ENCODE data around the gene RTF1.

RTF1 gene

DNA sequence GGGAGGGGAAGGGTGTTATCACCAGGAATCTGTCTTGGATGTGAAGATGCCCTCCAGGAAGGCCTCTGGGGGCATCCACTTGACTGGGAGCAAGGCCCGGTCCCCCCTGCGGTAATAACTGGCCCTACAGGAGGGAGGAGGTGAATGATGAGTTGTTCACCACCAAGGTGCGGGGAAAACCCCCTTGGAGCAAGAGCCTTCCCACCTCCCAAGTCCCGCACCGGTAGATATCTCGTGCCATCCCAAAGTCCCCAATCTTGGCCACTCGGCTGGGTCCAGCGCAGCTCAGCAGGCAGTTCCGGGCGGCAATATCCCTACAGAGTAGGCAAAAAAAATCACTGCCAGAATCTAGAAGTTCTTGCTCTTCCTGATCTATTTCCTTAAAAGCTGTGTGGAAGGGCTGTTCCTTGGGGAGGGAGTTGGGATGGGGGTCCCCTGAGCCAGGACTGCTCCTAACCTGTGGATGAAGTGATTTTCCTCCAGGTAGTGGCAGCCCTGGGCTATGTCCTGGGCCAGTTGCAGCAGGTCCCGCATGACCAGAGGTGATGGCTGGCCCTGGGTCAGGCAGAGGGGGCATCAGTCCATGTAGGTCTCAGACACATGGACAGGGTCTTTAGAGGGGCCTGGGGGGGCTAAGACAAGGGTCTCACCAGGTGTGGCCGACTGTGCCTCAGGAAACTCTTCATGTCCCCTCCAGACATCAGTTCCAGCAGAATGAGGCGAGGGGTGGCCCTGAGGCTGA lies 88.0 kb downstream of the RTF1 start:
- H3K4me1 ChIP-seq (ENCODE audit: insufficient read depth, low read length, severe bottlenecking) = peaks cover 25% of the 10 kb centered on the region
- peaks cover 7% of the 10 kb centered on the region; the same call in 1 of the 2 replicates for H3K27me3 ChIP-seq (ENCODE audit: insufficient read depth, low read length)
- no peak overlapping the region for H3K9ac ChIP-seq (ENCODE audit: low read length)
- no peaks in the 10 kb centered on the region for H3K79me2 ChIP-seq (ENCODE audit: insufficient read depth, low read length)
- no peak overlapping the region for H2AFZ ChIP-seq (ENCODE audit: low read length)
- TF ChIP-seq, protein P1, sequence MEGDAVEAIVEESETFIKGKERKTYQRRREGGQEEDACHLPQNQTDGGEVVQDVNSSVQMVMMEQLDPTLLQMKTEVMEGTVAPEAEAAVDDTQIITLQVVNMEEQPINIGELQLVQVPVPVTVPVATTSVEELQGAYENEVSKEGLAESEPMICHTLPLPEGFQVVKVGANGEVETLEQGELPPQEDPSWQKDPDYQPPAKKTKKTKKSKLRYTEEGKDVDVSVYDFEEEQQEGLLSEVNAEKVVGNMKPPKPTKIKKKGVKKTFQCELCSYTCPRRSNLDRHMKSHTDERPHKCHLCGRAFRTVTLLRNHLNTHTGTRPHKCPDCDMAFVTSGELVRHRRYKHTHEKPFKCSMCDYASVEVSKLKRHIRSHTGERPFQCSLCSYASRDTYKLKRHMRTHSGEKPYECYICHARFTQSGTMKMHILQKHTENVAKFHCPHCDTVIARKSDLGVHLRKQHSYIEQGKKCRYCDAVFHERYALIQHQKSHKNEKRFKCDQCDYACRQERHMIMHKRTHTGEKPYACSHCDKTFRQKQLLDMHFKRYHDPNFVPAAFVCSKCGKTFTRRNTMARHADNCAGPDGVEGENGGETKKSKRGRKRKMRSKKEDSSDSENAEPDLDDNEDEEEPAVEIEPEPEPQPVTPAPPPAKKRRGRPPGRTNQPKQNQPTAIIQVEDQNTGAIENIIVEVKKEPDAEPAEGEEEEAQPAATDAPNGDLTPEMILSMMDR (IDR thresholded peaks at IDR 0.05; ENCODE audit: low read length) = no peak
- TF ChIP-seq EZH2 (IDR thresholded peaks at IDR 0.05; ENCODE audit: borderline replicate concordance, low read length) = no peak
- H3K36me3 ChIP-seq (ENCODE audit: insufficient read depth, low read length) = no peaks in the 10 kb centered on the region
- H4K20me1 ChIP-seq (ENCODE audit: insufficient read depth, low read length) = no peaks in the 10 kb centered on the region
- H3K27ac ChIP-seq (ENCODE audit: low read depth, low read length, poor library complexity, severe bottlenecking) = no peak overlapping the region
- no peaks in the 10 kb centered on the region for H3K9me3 ChIP-seq (ENCODE audit: low read length)
- H3F3A ChIP-seq (ENCODE audit: insufficient read depth, low read length) = no peaks in the 10 kb centered on the region
- no peak overlapping the region for H3K4me2 ChIP-seq (ENCODE audit: low read length)
- H3K4me3 ChIP-seq (ENCODE audit: low read depth, low read length, poor library complexity, severe bottlenecking) = no peak overlapping the region
- no peaks in the 10 kb centered on the region for H3K9me2 ChIP-seq (ENCODE audit: low read depth, low read length)

DNA sequence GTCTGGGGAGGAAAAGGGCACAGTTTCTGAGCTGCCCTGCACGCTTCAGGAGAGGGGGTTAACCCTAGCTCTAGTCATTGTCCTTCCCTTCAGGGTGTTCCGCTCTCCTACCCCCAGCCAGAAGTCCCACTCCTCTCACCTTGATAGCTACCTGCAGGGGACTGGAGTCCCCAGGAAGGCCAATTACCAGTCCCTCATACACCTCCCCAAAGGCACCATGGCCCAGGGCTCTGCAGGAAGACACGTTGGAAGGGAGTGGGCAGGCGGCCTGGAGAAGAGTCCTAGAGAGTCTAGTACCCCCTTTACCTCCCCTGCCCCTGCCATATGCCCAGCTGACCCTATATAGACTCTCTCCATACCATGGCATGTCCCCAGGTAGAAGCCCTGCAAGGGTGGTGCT lies 88.9 kb downstream of the RTF1 start:
- no peak overlapping the region for H3K9ac ChIP-seq (ENCODE audit: low read length)
- no peak overlapping the region for H3K4me2 ChIP-seq (ENCODE audit: low read length)
- H3K9me2 ChIP-seq (ENCODE audit: low read depth, low read length) = no peaks in the 10 kb centered on the region
- H3K36me3 ChIP-seq (ENCODE audit: insufficient read depth, low read length) = no peaks in the 10 kb centered on the region
- TF ChIP-seq, protein P1 (IDR thresholded peaks at IDR 0.05; ENCODE audit: low read length) = no peak
- TF ChIP-seq EZH2 (IDR thresholded peaks at IDR 0.05; ENCODE audit: borderline replicate concordance, low read length) = no peak
- H2AFZ ChIP-seq (ENCODE audit: low read length) = no peak overlapping the region
- no peak overlapping the region for H3K27ac ChIP-seq (ENCODE audit: low read depth, low read length, poor library complexity, severe bottlenecking)
- no peaks in the 10 kb centered on the region for H4K20me1 ChIP-seq (ENCODE audit: insufficient read depth, low read length)
- H3K27me3 ChIP-seq (ENCODE audit: insufficient read depth, low read length) = peaks cover 7% of the 10 kb centered on the region; the same call in 1 of the 2 replicates
- no peak overlapping the region for H3K4me3 ChIP-seq (ENCODE audit: low read depth, low read length, poor library complexity, severe bottlenecking)
- peaks cover 24% of the 10 kb centered on the region for H3K4me1 ChIP-seq (ENCODE audit: insufficient read depth, low read length, severe bottlenecking)
- no peaks in the 10 kb centered on the region for H3F3A ChIP-seq (ENCODE audit: insufficient read depth, low read length)
- no peaks in the 10 kb centered on the region for H3K9me3 ChIP-seq (ENCODE audit: low read length)
- H3K79me2 ChIP-seq (ENCODE audit: insufficient read depth, low read length) = no peaks in the 10 kb centered on the region

DNA sequence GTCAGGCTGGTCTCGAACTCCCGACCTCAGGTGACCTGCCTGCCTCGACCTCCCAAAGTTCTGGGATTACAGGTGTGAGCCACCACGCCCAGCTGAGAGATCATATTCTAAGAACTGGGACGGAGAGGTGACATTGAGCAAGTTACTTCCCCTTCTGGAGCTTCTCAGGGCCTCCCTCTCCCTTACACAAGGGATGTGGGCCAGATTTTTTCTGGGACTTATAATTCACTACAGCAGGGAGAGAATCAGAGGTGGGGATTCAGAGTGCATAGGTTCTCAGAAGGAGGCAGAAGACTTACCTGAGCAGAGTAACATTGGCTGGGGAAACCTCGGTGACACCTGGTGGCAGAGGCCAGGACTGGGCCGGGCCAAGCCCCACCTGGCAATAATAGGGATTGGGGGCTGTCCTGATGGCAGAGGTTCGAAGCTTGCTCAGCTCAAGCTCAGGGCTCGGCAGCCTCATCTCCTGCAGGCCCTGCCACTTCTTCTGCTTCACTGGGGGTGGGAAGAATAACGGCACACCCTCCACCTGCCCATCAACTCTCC lies 90.0 kb downstream of the RTF1 start:
- Histone ChIP-seq H3K9me3 (ENCODE audit: low read length) (no peaks in the 10 kb centered on the region), H3F3A (ENCODE audit: insufficient read depth, low read length) (no peaks in the 10 kb centered on the region), H2AFZ (ENCODE audit: low read length) (no peak overlapping the region), H3K79me2 (ENCODE audit: insufficient read depth, low read length) (no peaks in the 10 kb centered on the region), H3K4me2 (ENCODE audit: low read length) (no peak overlapping the region), H3K27ac (ENCODE audit: low read depth, low read length, poor library complexity, severe bottlenecking) (no peak overlapping the region), H3K9me2 (ENCODE audit: low read depth, low read length) (no peaks in the 10 kb centered on the region), H3K4me1 (ENCODE audit: insufficient read depth, low read length, severe bottlenecking) (peaks cover 15% of the 10 kb centered on the region), H3K9ac (ENCODE audit: low read length) (no peak overlapping the region), H3K27me3 (ENCODE audit: insufficient read depth, low read length) (peaks cover 7% of the 10 kb centered on the region; the same call in 1 of the 2 replicates), H3K4me3 (ENCODE audit: low read depth, low read length, poor library complexity, severe bottlenecking) (no peak overlapping the region), H3K36me3 (ENCODE audit: insufficient read depth, low read length) (no peaks in the 10 kb centered on the region), H4K20me1 (ENCODE audit: insufficient read depth, low read length) (no peaks in the 10 kb centered on the region)
- TF ChIP-seq, protein P1 (IDR thresholded peaks at IDR 0.05; ENCODE audit: low read length) = peak; percentile 13; the same call in 1 of the 2 replicates
- TF ChIP-seq EZH2 (IDR thresholded peaks at IDR 0.05; ENCODE audit: borderline replicate concordance, low read length) = no peak

Measured in OCI-LY1 (cell line).